HG02642 (cell line): Measurements from ENCODE around the gene TRIL.

ENCODE experiments used
- ATAC-seq: cut with Tn5 transposase; IDR thresholded peaks from one replicate; pipeline ENCODE4 v1.9.1; 2021; ENCODE audit warnings: mild to moderate bottlenecking; ENCODE audit not compliant: unreplicated experiment, poor library complexity

TRIL gene, protein sequence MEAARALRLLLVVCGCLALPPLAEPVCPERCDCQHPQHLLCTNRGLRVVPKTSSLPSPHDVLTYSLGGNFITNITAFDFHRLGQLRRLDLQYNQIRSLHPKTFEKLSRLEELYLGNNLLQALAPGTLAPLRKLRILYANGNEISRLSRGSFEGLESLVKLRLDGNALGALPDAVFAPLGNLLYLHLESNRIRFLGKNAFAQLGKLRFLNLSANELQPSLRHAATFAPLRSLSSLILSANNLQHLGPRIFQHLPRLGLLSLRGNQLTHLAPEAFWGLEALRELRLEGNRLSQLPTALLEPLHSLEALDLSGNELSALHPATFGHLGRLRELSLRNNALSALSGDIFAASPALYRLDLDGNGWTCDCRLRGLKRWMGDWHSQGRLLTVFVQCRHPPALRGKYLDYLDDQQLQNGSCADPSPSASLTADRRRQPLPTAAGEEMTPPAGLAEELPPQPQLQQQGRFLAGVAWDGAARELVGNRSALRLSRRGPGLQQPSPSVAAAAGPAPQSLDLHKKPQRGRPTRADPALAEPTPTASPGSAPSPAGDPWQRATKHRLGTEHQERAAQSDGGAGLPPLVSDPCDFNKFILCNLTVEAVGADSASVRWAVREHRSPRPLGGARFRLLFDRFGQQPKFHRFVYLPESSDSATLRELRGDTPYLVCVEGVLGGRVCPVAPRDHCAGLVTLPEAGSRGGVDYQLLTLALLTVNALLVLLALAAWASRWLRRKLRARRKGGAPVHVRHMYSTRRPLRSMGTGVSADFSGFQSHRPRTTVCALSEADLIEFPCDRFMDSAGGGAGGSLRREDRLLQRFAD

DNA sequence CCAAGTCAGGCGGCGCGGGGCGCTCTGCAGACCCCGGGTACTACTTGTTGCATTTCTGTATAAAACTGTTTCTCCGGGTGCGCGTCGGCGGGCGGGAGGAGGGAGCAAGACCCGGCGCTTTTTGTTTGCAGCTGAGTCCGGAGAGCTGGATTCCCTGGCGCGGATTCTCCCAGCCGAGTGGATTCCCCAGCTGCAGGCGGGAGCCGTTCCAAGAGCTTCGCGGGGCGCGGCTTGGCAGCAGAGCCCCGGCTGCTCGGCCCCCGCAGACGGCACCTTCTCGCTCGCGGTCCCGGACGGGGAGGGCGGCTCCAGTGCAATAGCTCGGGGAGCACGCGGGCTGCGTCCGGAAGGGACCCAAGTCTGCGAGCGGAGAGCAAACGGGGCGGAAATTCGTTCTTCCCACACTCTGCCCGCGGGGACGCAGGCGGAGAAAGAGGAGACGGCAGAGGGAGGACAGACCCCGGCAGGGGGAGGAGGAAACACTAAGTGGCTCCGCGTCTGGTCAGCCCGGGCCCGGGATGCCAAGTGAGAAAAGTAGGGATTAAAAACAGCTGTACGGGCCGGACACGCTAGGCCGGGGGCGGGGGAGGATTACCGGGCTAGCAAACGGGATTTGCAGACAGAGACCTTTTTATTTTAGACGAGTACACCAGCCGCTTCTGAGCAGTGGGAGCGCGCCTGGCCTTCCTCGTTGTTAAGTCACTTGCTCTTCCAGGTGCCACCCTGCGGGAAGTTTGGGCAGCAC, at the start of gene TRIL:
Gene TRIL, minus strand, starts transcription at position 96 of the 745 bp plus-strand sequence. CDS start 284 bp downstream, outside the sequence.
- no peak for ATAC-seq

DNA sequence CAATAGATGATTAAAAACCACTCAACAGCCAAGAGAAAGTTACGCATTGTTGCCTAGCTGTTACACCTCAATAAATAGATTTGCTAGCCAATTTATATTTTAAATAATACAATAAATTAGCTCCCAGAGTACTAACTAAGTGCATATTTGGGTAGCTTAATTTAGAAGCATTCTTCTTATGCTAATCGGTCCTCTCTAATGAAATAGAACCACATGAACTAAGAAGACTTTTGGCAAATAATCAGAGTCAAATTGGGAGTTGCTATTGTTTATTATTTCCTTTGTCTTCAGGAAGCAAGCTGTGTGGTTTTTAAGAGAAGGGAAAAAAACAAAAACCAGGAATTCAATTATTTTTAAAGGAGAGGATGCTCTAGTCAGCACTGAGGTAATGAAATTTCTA, 49.0 kb upstream of the TRIL start:
- no peak for ATAC-seq

DNA sequence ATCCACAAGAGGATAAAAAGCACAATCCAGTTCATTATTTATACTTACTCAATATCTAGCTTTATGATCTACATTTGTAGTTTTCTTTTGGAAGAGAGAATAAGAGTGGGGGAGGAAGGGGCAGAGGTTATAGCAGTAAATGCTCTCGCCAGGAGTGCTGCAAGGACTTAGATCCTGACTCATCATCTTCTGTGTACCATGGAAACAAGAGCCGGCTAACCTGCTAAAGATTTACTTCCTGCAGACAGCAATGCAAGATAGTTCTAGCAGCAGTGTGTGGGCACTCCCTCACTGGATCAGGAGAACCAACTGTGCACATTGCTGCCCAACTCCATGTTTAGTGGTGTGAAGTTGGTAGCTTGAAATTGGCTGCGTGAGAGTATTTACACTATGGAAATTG, 47.7 kb upstream of the TRIL start:
- no peak for ATAC-seq

DNA sequence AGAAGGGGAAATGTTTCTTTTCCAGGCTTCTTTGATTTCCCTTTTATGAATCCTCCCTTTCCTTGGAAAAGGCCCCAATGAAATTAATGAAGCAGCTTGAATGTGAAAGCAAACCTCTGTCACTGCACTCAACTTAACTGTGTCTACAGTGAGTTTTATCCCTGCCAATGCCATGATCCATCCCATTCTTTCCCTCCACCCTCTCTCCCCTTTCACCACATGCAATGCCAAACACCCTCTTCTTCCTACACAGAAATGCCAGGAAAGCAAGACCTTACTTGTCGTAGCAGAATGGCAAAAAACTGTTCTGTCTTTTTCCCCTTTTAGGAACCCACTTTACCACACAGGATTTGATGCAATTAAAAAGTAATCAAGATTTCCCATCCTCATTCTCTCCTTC, 47.3 kb upstream of the TRIL start:
- ATAC-seq = no peak

DNA sequence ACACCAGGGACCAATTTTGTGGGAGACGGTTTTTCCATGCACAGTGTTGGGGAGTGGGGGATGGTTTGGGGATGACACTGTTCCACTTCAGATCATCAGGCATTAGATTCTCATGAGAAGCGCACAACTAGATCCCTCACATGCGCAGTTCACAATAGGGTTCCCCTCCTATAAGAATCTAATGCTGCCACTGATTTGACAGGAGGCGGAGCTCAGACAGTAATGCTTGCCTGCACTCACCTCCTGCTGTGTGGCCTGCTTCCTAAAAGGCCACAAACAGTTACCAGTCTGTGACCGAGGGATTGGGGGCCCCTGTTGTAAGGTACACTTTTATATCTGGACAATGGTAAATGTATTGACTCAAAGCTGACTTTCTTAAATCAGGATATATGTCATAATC, 45.6 kb upstream of the TRIL start:
- ATAC-seq = no peak

DNA sequence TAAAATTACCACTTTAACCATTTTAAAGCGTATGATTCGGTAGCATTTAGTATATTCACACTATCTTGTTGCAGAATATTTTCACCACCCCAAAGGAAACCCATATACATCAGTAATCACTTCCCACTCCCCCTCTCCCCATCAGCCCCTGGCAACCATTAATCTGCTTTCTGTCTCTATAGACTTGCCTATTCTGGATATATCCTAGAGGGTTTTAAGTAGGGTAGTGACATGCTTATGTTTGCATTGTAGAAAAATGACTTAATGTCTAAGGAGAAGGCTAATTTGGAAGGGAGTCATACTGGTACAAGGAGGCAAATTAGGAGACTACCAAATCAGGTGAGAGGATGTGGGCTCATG, 42.6 kb upstream of the TRIL start:
- no peak for ATAC-seq

DNA sequence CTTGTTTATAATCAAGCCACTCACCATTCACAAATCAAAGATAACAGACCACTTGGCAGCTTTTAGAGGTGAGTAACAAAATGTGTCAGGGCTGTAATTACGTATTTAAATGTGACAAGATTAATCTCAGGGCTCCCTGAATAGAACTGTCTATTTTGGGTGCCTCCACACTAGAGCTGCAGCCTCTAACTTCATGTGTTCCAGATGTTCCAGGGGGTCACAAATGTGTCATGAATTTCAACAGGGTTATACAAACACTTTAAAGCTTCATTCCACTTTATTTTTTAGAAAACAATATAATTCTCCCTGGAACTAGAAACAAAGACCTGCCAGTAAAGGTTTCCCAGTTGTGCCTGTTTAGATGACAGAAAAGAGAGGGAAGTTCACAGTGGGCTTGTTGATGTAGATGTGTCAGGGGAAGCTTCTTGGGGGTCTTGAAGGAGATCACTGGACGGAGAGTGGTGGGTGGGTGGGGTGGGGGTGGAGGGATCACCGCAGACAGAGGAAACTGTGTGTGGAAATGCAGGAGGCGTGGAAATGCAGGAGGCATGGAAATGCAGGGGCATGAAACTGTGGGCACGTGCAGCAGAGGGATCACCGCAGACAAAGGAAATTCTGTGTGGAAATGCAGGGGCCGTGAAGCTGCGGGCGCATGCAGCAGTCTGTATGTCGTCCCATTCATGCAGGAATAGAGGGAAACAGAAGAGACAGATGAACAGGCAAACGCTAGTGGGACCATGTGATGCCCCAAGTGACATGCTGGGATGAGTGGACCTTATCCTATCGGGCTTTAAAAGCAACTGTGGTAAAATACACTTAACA, 42.0 kb upstream of the TRIL start:
- no peak for ATAC-seq

DNA sequence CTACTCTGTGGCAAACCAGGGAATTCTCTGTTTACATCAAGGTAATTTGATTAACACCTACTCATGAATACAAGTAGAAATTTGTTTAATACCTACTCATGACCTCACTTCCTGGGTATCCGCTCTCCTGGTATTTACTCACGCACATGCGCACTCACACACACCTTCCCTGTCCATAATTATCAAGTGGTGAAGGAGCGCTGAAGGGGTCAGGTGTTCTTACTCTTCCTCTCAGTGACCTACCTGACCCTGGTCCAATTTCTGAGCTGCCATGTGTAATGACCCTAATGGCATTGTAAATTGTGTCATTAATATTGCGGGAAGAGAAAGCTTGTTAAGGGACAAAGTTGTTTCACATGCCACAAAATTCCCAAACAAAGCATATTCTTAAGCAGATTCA, 41.3 kb upstream of the TRIL start:
- ATAC-seq = no peak

DNA sequence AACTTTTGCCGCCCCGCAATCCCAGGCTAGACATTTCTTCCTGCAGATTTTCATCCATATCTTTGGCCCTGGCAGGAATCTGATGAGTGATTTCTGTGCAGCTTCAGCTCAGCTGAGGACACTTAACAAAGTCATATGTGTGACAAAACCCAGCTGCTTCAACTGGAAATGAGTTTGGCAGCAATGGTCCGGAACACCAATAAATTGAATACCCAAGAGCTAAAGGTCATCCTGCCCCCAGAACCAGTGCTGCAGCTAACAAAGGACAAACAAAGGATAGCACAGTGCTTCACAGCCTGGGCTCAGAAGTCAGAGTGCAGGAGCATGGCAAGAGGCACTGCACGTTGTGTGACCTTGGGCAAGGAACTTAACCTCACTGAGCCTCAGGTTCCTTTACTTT, 40.0 kb upstream of the TRIL start:
- no peak for ATAC-seq

DNA sequence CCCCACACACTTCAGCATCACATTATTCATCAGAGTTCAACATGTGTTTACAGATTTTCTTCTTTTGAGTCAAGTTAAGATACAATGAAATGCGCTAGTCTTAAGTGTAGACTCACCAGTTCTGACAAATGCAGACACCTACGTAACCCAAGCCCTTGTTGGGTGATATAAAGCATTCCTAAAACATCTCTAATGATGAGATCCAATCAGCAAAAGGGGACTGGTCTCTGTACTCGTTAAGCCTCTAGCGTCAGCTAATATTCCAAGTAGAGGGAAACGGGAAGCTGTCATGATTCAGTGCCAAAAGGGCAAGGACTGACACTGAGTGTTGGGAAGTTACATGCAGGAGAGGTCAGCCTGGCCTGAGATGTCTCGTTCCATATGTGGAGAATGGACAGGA, 38.7 kb upstream of the TRIL start:
- no peak for ATAC-seq

DNA sequence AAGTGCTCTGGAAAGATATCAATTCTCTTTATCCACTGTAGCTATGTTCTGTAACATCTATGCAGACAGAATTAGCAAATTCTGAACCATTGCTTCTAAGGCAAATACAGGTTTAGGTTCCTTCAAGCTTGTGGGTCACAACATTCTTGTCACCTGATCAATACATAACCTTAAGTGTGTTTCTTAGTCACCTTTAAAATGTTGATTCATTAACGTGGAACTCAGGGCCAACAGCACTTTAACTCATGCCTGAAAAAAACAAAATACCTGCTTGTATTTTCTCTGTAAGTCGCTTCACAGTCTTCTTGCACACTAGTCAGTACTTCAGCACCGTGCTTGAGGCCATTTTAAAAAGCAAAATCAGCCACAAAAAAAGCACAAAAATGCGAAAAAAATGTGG, 35.2 kb upstream of the TRIL start:
- ATAC-seq = no peak

DNA sequence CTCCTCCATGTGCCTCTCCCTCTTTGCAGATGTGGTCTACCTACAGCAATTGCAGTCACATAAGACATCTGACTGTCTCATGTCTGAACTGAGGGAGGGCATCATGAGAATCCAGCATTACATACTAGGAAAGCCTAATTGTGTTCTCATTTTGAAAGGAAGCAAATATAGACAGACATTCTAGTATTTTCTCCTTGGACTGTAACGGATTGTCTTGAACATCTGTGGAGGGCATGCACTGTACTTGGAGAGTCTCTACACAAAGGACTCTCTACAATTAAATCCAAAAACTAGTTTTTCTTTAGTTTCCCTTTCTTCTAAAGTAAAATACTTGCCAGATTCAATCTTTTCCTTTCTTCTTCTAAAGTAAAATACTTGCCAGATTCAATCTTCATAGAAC, 34.7 kb upstream of the TRIL start:
- no peak for ATAC-seq

DNA sequence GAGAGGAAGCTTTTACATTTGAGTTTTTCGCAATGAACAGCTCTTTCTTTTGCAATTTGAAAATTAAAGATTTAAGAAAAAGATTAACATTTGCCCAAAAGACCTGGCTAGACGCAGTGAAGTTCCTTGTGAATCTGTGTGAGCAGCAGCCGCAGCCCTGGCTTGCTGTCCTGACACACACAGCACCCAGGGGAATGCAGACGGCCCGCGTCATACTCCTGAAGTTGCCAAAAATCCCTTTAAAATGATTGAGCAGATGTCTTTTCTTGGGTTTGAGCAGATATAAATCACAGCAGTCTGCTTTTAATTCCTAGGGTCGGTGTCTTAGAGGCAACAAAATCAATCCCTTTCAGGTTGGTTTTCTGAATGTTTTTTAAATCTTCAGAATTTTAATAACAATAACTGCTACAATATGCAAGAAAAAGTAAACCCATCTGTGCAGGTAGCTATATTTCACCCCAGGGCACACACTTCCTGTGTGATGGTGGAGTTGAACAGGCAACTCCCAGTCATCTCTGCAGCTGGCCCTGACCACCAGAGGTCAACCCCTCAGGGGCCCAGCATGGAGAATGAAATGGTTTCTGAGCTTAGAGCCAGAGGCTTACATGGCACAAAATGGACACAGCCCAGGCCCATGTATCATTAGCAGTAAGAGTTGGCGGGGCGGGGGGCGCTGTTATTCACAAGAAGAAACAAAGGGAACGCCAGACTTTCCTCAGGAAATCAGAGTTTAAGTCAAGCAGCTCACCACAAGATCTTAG, 32.2 kb upstream of the TRIL start:
- no peak for ATAC-seq

DNA sequence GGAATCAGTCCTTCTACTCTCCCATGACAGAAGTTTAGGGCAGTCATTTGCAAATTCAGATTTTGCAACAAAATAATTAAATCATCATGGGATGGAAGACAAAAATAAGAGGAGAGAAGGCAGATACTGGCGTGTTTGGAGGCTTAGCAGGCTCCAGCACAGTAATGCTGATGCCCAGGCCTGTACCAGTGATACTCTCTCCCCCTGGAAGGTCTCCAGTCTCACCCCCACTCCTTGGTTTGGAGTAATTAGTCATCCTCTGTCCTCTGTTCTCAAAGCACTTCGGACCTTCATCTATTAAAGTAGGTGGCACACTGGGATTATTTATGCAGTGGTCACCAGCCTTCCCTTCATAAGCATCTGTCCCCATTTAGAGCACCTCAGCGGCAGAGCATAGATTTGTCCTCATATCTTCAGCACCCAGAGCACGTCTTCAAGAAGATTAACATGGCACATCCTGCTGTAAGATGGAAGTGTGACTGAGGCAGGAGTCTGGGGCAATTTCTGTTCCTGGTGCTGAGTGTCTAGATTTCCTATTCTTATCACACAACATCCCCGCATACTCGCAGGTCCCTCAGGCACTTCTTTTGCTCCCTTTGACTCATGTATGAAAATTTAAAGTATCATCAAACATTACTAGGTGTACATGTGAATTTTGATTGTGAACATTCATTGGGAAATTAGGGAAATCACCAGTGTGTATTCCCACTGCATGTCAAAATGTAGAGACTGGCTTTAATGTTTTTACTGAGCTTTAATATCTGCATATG, 31.3 kb upstream of the TRIL start:
- no peak for ATAC-seq

DNA sequence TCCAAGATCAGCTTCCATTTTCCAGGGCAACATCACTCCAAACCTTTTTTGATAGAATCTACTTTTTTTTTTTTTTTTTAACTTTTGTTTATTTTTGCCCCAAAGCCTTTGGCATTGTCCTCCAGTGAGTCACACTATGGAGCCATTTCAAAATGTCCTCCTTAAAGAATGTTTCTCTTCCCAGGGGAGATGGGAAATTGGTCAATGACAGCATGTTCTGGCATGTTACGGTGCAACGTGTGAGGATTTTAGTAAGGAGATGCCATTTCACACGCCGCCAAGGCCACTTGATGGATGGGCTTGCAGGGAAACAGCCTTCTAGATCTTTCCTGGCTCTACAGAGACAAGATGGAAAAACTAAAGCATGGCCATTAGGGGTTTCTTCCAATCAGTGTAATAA, 30.7 kb upstream of the TRIL start:
- no peak for ATAC-seq

DNA sequence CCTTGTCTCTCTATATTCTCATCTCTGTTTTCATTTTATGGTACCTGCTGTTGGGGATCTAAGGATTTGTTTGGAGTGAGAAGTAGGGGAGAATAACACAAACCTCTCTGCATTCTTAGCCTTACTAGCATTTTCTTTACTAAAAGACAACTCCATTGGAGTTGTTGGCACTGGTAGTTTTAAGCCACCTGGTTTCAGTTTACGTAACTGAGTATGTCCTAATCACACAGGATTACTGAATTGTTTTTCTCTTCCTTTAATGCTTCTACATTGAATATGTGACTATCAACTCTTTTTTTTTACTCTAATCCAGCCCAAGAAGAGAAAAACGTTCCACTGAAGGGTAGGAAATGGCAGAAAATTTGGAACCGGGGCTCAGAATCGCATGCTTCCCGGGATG, 30.0 kb upstream of the TRIL start:
- ATAC-seq = no peak

DNA sequence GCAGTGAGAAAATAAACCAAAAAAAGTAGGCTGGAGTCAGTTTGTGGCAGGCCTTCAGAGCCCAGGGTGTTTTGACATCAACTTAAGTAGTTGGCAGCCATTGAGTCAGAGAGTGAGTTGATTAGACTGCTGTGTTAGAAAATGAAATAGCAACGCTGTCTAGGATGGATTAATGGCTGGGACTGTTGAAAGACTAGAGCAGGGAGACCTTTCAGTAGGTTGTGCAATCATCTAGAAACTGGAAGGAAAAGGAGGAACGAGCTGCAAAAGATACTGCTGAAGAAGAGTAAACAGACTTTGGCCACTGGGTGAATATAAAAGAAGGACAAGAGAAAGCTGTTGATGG, 28.6 kb upstream of the TRIL start:
- ATAC-seq = no peak

DNA sequence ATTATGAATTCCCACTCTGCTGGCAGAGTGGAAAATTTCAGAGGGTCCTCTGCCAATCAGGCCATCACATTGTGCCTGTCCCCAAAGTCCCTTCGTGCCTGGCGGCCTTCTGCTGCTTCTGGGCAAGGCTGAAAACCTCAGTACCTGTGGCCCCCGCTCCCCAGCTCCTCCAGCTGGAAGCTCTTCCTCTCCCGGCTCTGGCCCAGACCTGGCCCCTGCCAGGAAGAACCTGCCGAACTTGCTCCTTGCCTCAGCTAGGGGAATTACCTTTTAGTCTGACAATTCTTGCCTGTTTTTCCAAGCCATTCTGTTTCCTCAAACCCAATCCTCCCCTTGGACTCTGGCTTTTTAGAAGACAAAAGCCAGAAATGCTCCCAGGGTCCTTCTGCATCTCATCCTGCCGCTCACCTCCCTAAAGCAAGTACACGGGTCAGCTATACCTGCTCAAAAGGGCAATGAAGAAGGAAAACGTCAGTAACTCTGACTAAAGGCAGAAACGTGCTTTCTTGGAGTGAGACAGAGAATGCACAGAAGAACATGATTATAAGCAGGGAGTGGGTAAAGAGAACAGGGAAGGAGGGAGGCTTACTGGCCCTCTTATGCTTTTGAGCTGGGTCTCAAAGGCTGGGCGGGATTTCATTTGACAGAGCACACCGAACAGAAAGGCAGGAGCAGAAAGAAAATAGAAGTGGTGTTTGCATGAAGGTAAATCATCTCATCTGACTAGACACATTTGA, 28.1 kb upstream of the TRIL start:
- no peak for ATAC-seq
